Activated T-helper 9 cell treated with anti-CD3 and anti-CD28 coated beads, Interleukin-2, amount 50 U/mL, for 16 hours (primary cell): ENCODE data around the gene LIX1L.
"Not testable (repeated sequence)": the region's sequence is repeated elsewhere in the genome, so short reads cannot be mapped to it uniquely, and the experiment has no call there.

Source experiments
- DNase-seq: peaks from one replicate; pipeline ENCODE4 v3.0.0-alpha.2; 2020; ENCODE audit warnings: low read depth

LIX1L gene

GRCh38 chr1:145935708-145936107, 22.1 kb downstream of the LIX1L start:
- DNase-seq: no peak

- not testable (repeated sequence) for DNase-seq
Observed at GRCh38 chr1:145932522-145933009, 25.3 kb downstream of the LIX1L start.

GRCh38 chr1:145927916-145928643, 29.7 kb downstream of the LIX1L start:
- no peak for DNase-seq

GRCh38 chr1:145927063-145927886, 30.5 kb downstream of the LIX1L start, which contains the start of gene RBM8A:
TSS of gene RBM8A (minus strand) at chr1:145927484. CDS start at chr1:145927426, 58 bp downstream.
- DNase-seq: peak; percentile 87

GRCh38 chr1:145926686-145927062, 31.1 kb downstream of the LIX1L start:
- peak; percentile 27 for DNase-seq

GRCh38 chr1:145922266-145922665, 35.6 kb downstream of the LIX1L start:
- DNase-seq: no peak

- not testable (repeated sequence) for DNase-seq
Observed at GRCh38 chr1:145920297-145920696, 37.5 kb downstream of the LIX1L start.

GRCh38 chr1:145918992-145919939, 38.6 kb downstream of the LIX1L start:
- no peak for DNase-seq

GRCh38 chr1:145918144-145918991, 39.4 kb downstream of the LIX1L start, which contains the start of gene PEX11B:
TSS of gene PEX11B (minus strand) at chr1:145918717. CDS start at chr1:145918688, 29 bp downstream.
- DNase-seq: peak; percentile 86

- no peak for DNase-seq
Observed at GRCh38 chr1:145917595-145917994, 40.2 kb downstream of the LIX1L start.

- DNase-seq: no peak
Observed at GRCh38 chr1:145916745-145917144, 41.1 kb downstream of the LIX1L start.

GRCh38 chr1:145912128-145912641, 45.6 kb downstream of the LIX1L start:
- DNase-seq: no peak

- no peak for DNase-seq
Observed at GRCh38 chr1:145908653-145909052, 49.2 kb downstream of the LIX1L start.

- no peak for DNase-seq
Observed at GRCh38 chr1:145906954-145907753, 50.7 kb downstream of the LIX1L start.

GRCh38 chr1:145901312-145902021, 56.4 kb downstream of the LIX1L start:
- DNase-seq: no peak

- no peak for DNase-seq
Observed at GRCh38 chr1:145898756-145899155, 59.1 kb downstream of the LIX1L start.

- no peak for DNase-seq
Observed at GRCh38 chr1:145897969-145898368, 59.8 kb downstream of the LIX1L start.

GRCh38 chr1:145895471-145895870, 62.3 kb downstream of the LIX1L start:
- DNase-seq: no peak
